K562 (cell line): Measurements from ENCODE around the gene NPC1. TPM values are rescaled to one million over a fixed set of nuclear protein-coding genes. Genes with fewer than 3 reads are reported as not detected.

Experiments used
- BCLAF1 ChIP-seq, 2 experiments: fragments of 450-650 bp in 1 of 2; IDR thresholded peaks; 2 replicates each; pipeline ENCODE4 v1.6.1; 2011 to 2017; ENCODE audit warnings: low read depth in 2 of 2, antibody characterized with exemption in 1 of 2, borderline replicate concordance in 1 of 2, low read length in 1 of 2, mild to moderate bottlenecking in 1 of 2, mixed read lengths in 1 of 2; ENCODE audit not compliant: control insufficient read depth in 1 of 2
- DPF2 ChIP-seq: fragments of 450-650 bp; IDR thresholded peaks from 2 replicates; pipeline ENCODE4 v1.6.1; 2016
- ELF1 ChIP-seq: fragments of 200-800 bp; sonication (Bioruptor generic); IDR thresholded peaks from 2 replicates; pipeline ENCODE4 v1.6.1; 2016; ENCODE audit warnings: missing genetic modification characterization, missing compliant biosample characterization
- FOXP4 ChIP-seq: sonication (generic); formaldehyde crosslinking; IDR thresholded peaks from 2 replicates; pipeline ENCODE4 v1.8.0; 2022; ENCODE audit warnings: mild to moderate bottlenecking, missing genetic modification reagents, borderline replicate concordance
- ILK ChIP-seq: fragments of 450-650 bp; IDR thresholded peaks from 2 replicates; pipeline ENCODE4 v1.6.1; 2016; ENCODE audit warnings: missing genetic modification characterization, low read depth, mild to moderate bottlenecking, missing compliant biosample characterization, moderate library complexity, borderline replicate concordance
- MECOM ChIP-seq: fragments of 250-450 bp; sonication (Bioruptor Pico); IDR thresholded peaks from 2 replicates; pipeline ENCODE4 v1.8.0; 2022; ENCODE audit warnings: inconsistent platforms
- NFXL1 ChIP-seq: fragments of 450-650 bp; formaldehyde crosslinking; IDR thresholded peaks from 2 replicates; pipeline ENCODE4 v1.4.0; 2021; ENCODE audit warnings: mild to moderate bottlenecking
- POLR2AphosphoS2 ChIP-seq: IDR thresholded peaks from 2 replicates; pipeline ENCODE4 v1.6.1; 2012; ENCODE audit warnings: low read length, improper control_type of control experiment
- PURB ChIP-seq: sonication (generic); formaldehyde crosslinking; IDR thresholded peaks from 2 replicates; pipeline ENCODE4 v1.9.0; 2021; ENCODE audit warnings: low read depth, mild to moderate bottlenecking, missing genetic modification reagents
- SIX5 ChIP-seq, 2 experiments: IDR thresholded peaks; 2 replicates each; pipeline ENCODE4 v1.6.1; 2011; ENCODE audit warnings: low read length in 2 of 2, borderline replicate concordance in 1 of 2, low read depth in 1 of 2, mild to moderate bottlenecking in 1 of 2, moderate library complexity in 1 of 2; ENCODE audit not compliant: insufficient read depth in 1 of 2
- TAF1 ChIP-seq: IDR thresholded peaks from 2 replicates; pipeline ENCODE4 v1.6.1; 2011; ENCODE audit warnings: mild to moderate bottlenecking, low read length, moderate library complexity; ENCODE audit not compliant: insufficient read depth, control insufficient read depth, severe bottlenecking; ENCODE audit errors: extremely low read depth
- TRIM28 ChIP-seq: fragments of 450-650 bp; IDR thresholded peaks from 2 replicates; pipeline ENCODE4 v1.6.1; 2017
- ZBTB2 ChIP-seq: fragments of 450-650 bp; IDR thresholded peaks from 2 replicates; pipeline ENCODE4 v1.6.1; 2016; ENCODE audit warnings: antibody characterized with exemption
- ZFP91 ChIP-seq: sonication (generic); formaldehyde crosslinking; IDR thresholded peaks from 2 replicates; pipeline ENCODE4 v1.8.0; 2022; ENCODE audit warnings: mild to moderate bottlenecking, missing genetic modification reagents
- ZNF12 ChIP-seq: sonication (generic); formaldehyde crosslinking; IDR thresholded peaks from 2 replicates; pipeline ENCODE4 v1.4.0; 2020; ENCODE audit warnings: mild to moderate bottlenecking, missing genetic modification reagents
- ZNF134 ChIP-seq: fragments of 250-450 bp; sonication (Bioruptor Pico); conservative IDR thresholded peaks from 2 replicates; pipeline ENCODE4 v1.4.0; 2020
- ZNF384 ChIP-seq: IDR thresholded peaks from 2 replicates; pipeline ENCODE4 v1.6.1; 2012; ENCODE audit warnings: low read depth, low read length, improper control_type of control experiment
- ZNF668 ChIP-seq: fragments of 250-450 bp; sonication (Bioruptor Pico); IDR thresholded peaks from 2 replicates; pipeline ENCODE4 v1.8.0; 2022; ENCODE audit warnings: mild to moderate bottlenecking, inconsistent platforms
- ZNF75A ChIP-seq: fragments of 450-650 bp; formaldehyde crosslinking; IDR thresholded peaks from 2 replicates; pipeline ENCODE4 v1.4.0; 2020; ENCODE audit warnings: mild to moderate bottlenecking
- polyA plus RNA-seq, 8 experiments: library from polyadenylated mRNA; depleted of rRNA in 4 of 8; stranded (reverse) in 5 of 8; unstranded in 3 of 8; fragments of >200 nt; fragmentation: Nextera tagmentation in 2 of 8; fragmentation: Illumina TruSeq in 1 of 8; extraction: Ambion mirVana in 2 of 8; extraction: Trizol in 1 of 8; gene quantifications; 2 replicates each; pipeline versions ENCODE4 v1.2.1 to v1.2.3, GENCODE V29; 2011 to 2014; ENCODE audit warnings: inconsistent platforms in 1 of 8, missing spikeins in 1 of 8
- total RNA-seq, 7 experiments: library from RNA; depleted of rRNA in 6 of 7; stranded (reverse); fragments of >200 nt in 6 of 7; fragmentation: Illumina TruSeq in 2 of 7; extraction: Trizol in 2 of 7; gene quantifications; 2 replicates each; pipeline versions ENCODE4 v1.2.1 to v1.2.3, GENCODE V29; 2011 to 2021; ENCODE audit warnings: low replicate concordance in 1 of 7

The NPC1 gene
- total and polyA plus RNA-seq, 9 of the 15 experiments (the other 6 are each of a cell fraction or from before 2014, with no cell fraction given): 17.1 to 45.9 (median 27.6) TPM

- TF ChIP-seq FOXP4 (CRISPR knock-in tag) (no peak), MECOM (no peak), ELF1 (tag) (peak; percentile 66), SIX5 (IDR thresholded peaks at IDR 0.05; ENCODE audit: borderline replicate concordance in 1 of 2, insufficient read depth in 1 of 2, low read depth in 1 of 2, low read length in 2 of 2) (no peak), NFXL1 (CRISPR knock-in tag) (no peak), TAF1 (no peak), POLR2AphosphoS2 (peak; percentile 69; the same call in 1 of the 2 replicates), PURB (CRISPR knock-in tag) (no peak), ZNF384 (peak; percentile 97), ZNF134 (CRISPR knock-in tag) (no peak), ZFP91 (no peak), DPF2 (peak; percentile 94), ZBTB2 (0 out of 2 replicates have a peak, but pooled peaks have one; percentile 59), ILK (no peak), ZNF75A (CRISPR knock-in tag) (no peak), BCLAF1 (IDR thresholded peaks at IDR 0.05; ENCODE audit: borderline replicate concordance in 1 of 2, control insufficient read depth in 1 of 2, low read depth in 2 of 2, low read length in 1 of 2) (no peak), TRIM28 (no peak; the same call in 1 of the 2 replicates), ZNF668 (CRISPR knock-in tag) (no peak), ZNF12 (CRISPR knock-in tag) (peak; percentile 39; the same call in 1 of the 2 replicates)
Observed at GRCh38 chr18:23528580-23529472, 57.5 kb downstream of the NPC1 start (continued).
